Skeletal muscle tissue (tissue), 4 donors: ENCODE data around the gene NCOA6. TPM values are rescaled to one million over a fixed set of nuclear protein-coding genes. Genes with fewer than 3 reads are reported as not detected.

ENCODE experiments used
- H3K27ac ChIP-seq: one replicate; pipeline ENCODE4 v1.7.0; 2013; ENCODE audit warnings: mild to moderate bottlenecking, low read depth, low read length, inconsistent platforms
- H3K27me3 ChIP-seq, 3 donors: one replicate each; pipeline ENCODE4 v1.7.0; 2013; ENCODE audit warnings: low read length in 3 of 3; ENCODE audit not compliant: control insufficient read depth in 3 of 3, insufficient read depth in 3 of 3
- H3K36me3 ChIP-seq, 3 donors: one replicate each; pipeline ENCODE4 v1.7.0; 2013; ENCODE audit warnings: low read length in 3 of 3; ENCODE audit not compliant: control insufficient read depth in 3 of 3, insufficient read depth in 3 of 3
- H3K4me1 ChIP-seq, 3 donors: one replicate each; pipeline ENCODE4 v1.7.0; 2013; ENCODE audit warnings: low read length in 3 of 3, mild to moderate bottlenecking in 3 of 3; ENCODE audit not compliant: control insufficient read depth in 3 of 3, insufficient read depth in 3 of 3
- H3K4me3 ChIP-seq, 3 donors: one replicate each; pipeline ENCODE4 v1.7.0; 2013; ENCODE audit warnings: low read length in 3 of 3
- H3K9ac ChIP-seq, 3 donors: one replicate each; pipeline ENCODE4 v1.7.0; 2013; ENCODE audit warnings: low read length in 3 of 3, mild to moderate bottlenecking in 3 of 3, moderate library complexity in 2 of 3, low read depth in 1 of 3
- H3K9me3 ChIP-seq, 3 donors: one replicate each; pipeline ENCODE4 v1.7.0; 2013; ENCODE audit warnings: low read length in 3 of 3; ENCODE audit not compliant: control insufficient read depth in 3 of 3
- total RNA-seq: library from RNA; depleted of rRNA; stranded (reverse); fragments of >200 nt; gene quantifications from one replicate; pipeline ENCODE4 v1.2.3, GENCODE V29; 2014
- donor health status: Osteomylitis.

Gene NCOA6
- total RNA-seq, 1 donor from 2014 or later = 14.6 TPM

GRCh38 chr20:34709044-34709830 is 116.2 kb downstream of the NCOA6 start:
- peak overlapping the region; percentile 80 for H3K27ac ChIP-seq
- no peaks in the 10 kb centered on the region for H3K27me3 ChIP-seq
- H3K9ac ChIP-seq = peak overlapping the region; percentile 51 to 85 (median 60)
- no peaks in the 10 kb centered on the region for H3K9me3 ChIP-seq
- peaks cover 35 to 74% (median 52%) of the 10 kb centered on the region in 3 donors for H3K4me1 ChIP-seq
- peaks cover 0 to 25% (median 21%) of the 10 kb centered on the region in 3 donors for H3K36me3 ChIP-seq
- H3K4me3 ChIP-seq = peak overlapping the region; percentile 70 to 76 (median 70)

GRCh38 chr20:34708621-34709043 is 116.8 kb downstream of the NCOA6 start:
- Histone ChIP-seq H3K27me3 (no peaks in the 10 kb centered on the region), H3K4me3 (peak overlapping the region; percentile 38 to 76 (median 70)), H3K4me1 (peaks cover 36 to 71% (median 52%) of the 10 kb centered on the region in 3 donors), H3K27ac (peak overlapping the region; percentile 80), H3K36me3 (peaks cover 0 to 23% (median 19%) of the 10 kb centered on the region in 3 donors), H3K9me3 (no peaks in the 10 kb centered on the region), H3K9ac (peak overlapping the region in 2 of 3 donors; percentile 60 to 85)

DNA sequence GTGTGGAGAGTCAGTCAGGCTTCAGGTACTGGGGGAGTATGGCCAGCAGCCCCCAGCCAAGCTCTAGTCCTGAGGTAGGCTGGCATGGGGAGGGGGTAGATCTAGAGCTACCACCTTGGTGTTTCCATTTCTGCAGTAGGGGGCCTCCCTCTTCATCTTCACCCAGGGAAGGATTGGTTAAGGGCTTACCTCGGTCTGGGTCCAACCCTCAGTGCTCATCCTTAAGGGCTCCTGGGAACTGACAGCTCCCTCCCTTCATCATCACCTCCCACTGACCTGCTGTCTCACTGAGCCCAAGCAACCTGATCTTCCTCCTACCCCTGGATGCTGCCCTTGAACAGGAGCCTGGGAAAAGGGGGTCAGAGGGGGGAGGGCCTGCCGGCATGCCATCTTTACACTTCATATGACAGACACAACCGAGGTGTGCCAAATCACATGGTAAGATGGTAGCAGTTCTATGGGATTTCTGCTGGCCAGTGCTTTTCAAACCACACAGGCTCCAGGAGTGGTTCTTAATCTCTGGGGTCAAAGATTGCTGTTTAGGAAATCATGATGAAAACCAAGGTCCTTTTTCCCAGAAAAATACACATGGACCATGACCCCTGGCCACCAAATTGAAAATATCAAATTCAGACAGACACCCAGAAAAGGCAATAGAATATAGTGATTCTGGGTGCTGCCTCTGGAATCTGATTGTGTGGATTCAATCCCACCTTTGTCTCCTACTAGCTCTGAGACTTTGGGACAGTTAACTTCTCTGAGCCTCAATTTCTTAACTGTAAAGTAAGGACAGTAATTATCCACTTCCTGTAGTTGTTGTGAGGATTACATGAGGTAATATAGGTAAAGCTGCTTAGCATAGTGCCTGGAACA is 118.3 kb downstream of the NCOA6 start:
- Histone ChIP-seq H3K36me3 (peaks cover 0 to 17% (median 9%) of the 10 kb centered on the region in 3 donors), H3K9ac (peak overlapping the region in 2 of 3 donors; percentile 40 to 98), H3K27me3 (no peaks in the 10 kb centered on the region), H3K27ac (peak overlapping the region; percentile 99), H3K4me3 (peak overlapping the region in 1 of 3 donors; percentile 91), H3K9me3 (no peaks in the 10 kb centered on the region), H3K4me1 (peaks cover 40 to 66% (median 56%) of the 10 kb centered on the region in 3 donors)

- peak overlapping the region in 1 of 3 donors; percentile 91 for H3K4me3 ChIP-seq
- H3K9me3 ChIP-seq = no peaks in the 10 kb centered on the region
- H3K27ac ChIP-seq = peak overlapping the region; percentile 99
- H3K9ac ChIP-seq = peak overlapping the region; percentile 4 to 98 (median 40)
- H3K36me3 ChIP-seq = peaks cover 0 to 10% (median 9%) of the 10 kb centered on the region in 3 donors
- H3K27me3 ChIP-seq = no peaks in the 10 kb centered on the region
- peaks cover 40 to 64% (median 56%) of the 10 kb centered on the region in 3 donors for H3K4me1 ChIP-seq
Observed at GRCh38 chr20:34706302-34706875, 119.1 kb downstream of the NCOA6 start.

DNA sequence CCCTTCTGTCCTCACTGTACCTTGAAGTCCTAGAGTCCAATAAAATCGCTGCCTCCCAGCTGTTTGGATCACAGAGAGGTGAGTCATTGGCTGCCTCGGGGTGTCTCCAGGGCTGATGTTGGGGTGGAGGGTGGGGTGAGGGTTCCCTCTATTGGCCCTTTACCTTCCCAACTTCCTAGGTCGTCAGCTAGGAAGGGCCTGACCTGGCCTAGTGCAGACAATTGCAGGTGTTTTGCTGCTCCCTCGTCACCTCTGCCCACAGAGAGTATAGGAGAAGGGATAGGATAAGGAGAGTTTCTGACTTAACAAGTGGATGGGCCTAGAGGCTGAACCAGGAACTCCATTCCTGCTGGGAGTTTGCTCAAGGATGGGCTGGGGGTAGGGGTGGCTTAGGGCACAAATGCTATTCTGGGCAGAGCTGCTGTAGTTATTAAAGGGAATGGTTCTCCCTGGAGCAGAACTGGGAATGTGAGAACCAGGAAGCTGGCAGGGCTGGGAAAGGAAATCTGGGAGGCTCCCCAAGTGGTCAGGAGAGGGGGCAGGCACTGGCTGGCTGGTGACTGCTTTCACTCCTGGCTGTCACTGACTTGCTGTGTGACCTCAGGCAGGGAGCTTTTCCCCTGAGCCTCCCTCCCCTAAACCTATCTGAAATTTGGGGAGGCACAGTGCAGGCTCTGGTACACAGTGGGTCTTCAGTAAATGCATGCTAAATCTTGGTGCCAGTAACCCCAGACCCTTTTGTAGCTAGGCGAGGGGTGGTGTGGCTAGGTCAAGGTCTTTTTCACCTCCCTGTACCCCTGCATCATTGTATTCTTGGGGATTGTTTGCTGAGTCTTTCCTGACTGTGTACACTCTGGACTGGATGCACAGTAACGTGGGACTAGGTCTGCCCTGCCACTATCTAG is 119.8 kb downstream of the NCOA6 start:
- Histone ChIP-seq H3K27me3 (no peaks in the 10 kb centered on the region), H3K9ac (peak overlapping the region; percentile 91 to 98 (median 94)), H3K9me3 (no peaks in the 10 kb centered on the region), H3K27ac (peak overlapping the region; percentile 99), H3K4me1 (peaks cover 39 to 58% (median 50%) of the 10 kb centered on the region in 3 donors), H3K4me3 (peak overlapping the region; percentile 76 to 91 (median 91)), H3K36me3 (peaks cover 0 to 3% (median 2%) of the 10 kb centered on the region in 3 donors)

DNA sequence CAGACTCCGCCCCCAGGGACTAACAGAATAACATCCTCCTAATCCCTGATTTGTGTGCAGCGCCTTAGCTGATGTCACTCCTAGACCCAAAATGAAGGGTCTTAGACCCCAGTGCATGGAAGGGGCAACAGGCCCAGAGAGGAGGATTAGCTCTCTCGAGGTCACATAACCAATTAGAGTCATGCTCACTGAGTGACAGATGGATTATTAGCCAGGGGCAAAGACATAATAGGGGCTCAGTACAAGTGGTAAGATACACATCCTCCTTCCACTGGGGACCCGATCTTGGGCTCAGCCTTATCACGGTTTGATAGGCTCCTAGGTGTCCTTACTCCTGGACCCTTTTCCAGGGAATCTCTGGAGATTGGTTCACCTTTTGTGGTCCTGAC is 120.4 kb downstream of the NCOA6 start:
- Histone ChIP-seq H3K9ac (peak overlapping the region; percentile 91 to 98 (median 94)), H3K4me1 (peaks cover 32 to 52% (median 43%) of the 10 kb centered on the region in 3 donors), H3K4me3 (peak overlapping the region; percentile 76 to 91 (median 91)), H3K9me3 (no peaks in the 10 kb centered on the region), H3K27me3 (no peaks in the 10 kb centered on the region), H3K27ac (peak overlapping the region; percentile 99), H3K36me3 (no peaks in the 10 kb centered on the region)

DNA sequence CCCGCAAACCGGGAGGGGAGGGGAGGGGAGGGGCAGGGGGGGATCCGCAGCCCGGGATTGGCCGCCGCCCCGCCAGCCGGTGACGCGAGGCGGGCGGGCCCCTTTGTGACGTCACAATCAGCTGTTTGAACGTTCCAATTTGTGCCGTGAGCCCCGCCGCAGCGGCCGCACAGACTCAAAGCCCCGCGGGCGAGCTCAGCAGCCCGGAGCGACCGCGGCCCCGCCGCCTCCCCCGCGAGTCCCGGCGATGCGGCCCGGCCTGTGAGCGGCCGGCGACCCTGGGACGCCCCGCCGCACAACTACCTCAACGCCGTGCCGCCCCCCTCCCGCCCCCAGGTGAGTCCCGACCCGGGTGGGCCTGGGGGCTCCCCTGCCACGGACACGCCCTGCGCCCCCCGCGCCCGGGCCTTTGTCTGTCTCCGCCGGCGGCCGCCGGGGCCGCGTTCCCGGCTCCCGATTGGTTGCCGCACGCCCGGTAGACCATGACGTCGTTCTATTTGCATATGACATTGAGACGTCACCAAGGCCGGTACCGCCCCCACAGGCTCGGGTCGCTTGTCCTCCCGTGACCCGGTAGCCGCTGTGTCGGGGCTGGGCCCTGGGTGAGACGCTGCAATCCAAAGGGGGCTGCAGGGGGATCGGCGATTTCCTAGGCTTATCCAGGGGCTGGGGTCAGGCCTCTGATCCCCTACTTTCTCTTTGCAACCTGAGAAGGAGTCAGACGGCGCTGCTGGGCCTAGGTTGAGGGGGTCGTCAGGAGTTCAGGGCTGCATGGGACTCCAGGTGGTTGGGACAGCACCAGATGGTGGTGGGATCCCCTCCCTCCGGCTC is 121.1 kb downstream of the NCOA6 start, which contains the start of gene TP53INP2:
TP53INP2 (plus strand) TSS at position 168 of the 831 bp plus-strand sequence. CDS start 4,396 bp downstream, outside the sequence.
- H3K4me1 ChIP-seq = peaks cover 32 to 49% (median 43%) of the 10 kb centered on the region in 3 donors

DNA sequence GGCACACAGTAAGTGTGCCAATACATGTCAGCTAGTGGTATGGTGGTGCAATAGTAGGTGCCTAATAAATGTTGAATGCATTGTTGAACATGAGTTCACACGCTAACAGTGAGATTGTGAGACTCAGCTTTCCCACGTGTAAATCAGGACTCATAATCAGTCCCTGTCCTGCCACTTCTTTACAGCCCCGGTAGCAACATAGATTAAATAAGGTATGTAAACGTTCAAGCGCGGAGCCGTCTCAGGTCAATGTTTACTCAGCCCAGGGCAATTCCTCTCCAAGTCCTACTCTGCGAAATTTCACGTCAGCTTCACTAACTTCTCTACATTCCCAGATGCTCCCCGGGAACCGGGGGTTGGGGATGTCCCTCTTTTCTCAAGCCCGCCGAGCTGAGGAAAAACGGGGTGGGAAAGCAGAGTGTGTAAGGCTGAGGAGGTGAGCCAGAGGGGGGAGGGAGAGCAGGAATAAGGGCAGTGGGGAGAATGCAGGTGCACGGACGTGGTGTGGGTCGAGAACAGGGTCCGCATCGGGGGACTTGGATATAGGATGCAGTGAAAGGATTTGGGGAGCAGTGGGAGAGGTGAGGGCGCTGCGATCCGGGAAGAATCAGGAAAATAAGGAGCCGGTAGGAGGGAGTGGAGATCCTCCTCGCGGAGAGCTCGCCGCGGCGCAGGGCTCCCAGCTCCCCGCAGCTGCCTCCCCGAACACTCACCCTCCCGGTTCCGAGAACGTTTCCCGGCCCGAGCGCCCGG is 121.9 kb downstream of the NCOA6 start:
- H3K4me3 ChIP-seq = peak overlapping the region; percentile 84 to 91 (median 88)
- H3K27me3 ChIP-seq = no peaks in the 10 kb centered on the region
- H3K9me3 ChIP-seq = no peaks in the 10 kb centered on the region
- peak overlapping the region; percentile 88 to 98 (median 94) for H3K9ac ChIP-seq
- H3K27ac ChIP-seq = peak overlapping the region; percentile 99
- H3K36me3 ChIP-seq = no peaks in the 10 kb centered on the region
- peaks cover 32 to 43% (median 42%) of the 10 kb centered on the region in 3 donors for H3K4me1 ChIP-seq

More for the DNA sequence above, 121.1 kb downstream of the NCOA6 start, which contains the start of gene TP53INP2:
- no peaks in the 10 kb centered on the region for H3K27me3 ChIP-seq
- peak within 1 kb of the TSS; percentile 99 for H3K27ac ChIP-seq
- H3K36me3 ChIP-seq = no peaks in the 10 kb centered on the region
- peak within 1 kb of the TSS; percentile 84 to 91 (median 91) for H3K4me3 ChIP-seq
- peak within 1 kb of the TSS; percentile 91 to 98 (median 94) for H3K9ac ChIP-seq
- H3K9me3 ChIP-seq = no peaks in the 10 kb centered on the region
